DMS114 treated with DMSO at 0.1 percent for 48 hours (cell line): Measurements from ENCODE around the gene LHX3.

Experiments
- DNase-seq: peaks from one replicate; lab custom pipeline; 2025; ENCODE audit not compliant: unreplicated experiment; lab: John Stamatoyannopoulos, UW

LHX3 gene

DNA sequence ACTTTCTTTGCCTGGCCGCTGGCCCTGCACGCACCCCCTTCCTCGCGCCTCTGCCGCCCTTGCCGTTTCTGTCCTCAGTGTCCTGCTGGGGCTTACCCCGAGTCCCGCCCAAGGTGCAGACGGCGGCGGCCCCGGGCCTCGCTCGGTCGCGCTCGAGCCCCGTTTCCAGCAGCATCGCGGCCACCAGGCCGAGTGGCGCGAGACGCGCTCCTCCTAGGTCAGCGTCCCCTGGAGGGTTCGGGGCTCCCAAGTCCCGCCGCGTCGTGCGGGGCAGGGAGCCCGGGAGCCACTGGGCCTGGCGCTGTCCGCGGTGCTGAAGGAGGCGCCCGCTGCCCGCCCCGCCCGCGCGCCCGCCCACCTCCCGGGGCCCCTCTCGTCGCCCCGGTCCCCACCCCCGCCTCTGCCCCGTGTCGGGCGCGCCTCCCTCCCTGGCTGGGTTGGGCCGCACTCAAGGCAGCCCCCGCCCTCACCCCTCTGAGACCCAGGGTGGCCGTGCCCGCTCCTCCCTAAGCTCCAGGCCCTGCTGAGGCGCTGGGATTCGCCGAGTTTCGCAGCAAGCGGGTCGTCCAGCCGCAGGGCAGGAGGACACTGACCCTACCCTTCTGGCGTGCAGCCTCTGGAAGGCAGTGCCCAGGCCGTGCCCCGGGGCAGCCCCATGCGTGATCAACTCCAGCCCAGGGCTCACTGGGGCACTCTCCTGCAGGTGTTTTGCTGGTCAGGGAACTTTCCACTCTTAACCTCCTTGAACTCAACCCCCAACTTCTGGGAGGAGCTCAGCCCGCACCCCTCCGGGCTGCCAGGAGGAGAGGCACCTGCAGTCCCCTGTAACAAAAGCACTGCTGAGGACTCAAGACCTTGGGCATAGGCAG lies at the start of gene LHX3:
Gene LHX3 (minus strand): TSS at position 291 of the 869 bp plus-strand sequence. CDS start 116 bp downstream, at position 175.
- DNase-seq, result no peak

DNA sequence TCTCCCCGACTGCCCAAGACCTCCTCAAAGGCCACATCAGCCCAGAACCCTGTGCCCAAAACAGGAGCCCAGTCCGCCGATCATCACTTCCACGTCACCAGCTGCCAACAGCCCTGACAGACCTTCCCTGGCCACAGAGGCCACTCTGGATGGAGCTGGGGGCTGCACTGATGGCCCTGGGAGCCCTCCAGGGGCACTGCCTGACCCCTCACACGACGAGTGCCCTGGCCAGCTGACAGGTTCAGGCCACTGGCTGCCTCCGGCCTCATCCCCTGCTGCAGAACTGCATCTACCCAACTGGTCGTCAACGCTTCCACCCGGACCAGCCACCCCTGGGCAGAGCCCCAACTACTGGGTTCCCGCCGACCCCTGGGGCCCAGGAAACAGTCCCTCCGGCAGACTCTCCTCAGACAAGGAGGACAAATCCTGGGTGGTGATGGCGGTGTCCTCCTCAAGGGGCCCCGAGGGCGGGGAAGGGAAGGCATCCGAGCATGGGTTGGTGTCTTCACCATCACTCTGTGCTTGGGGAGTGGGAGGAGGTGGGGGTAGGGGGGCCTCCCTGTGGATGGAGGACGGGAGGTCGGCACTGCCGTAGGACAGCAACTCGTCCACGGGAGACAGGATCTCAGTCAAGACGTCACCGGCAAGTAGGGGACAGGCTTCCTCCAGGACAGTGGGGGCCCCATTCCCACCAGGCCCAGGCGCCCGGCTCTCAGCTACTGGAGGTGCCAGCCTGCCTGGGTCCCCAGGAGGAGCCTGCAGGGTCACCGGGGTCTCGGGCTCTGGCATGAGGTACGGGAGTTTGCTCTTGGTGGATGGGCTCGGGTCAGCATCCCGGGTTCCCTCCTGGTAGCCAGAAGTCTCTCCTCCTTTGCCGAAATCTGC lies 48.6 kb upstream of the LHX3 start:
- DNase-seq, result no peak

DNA sequence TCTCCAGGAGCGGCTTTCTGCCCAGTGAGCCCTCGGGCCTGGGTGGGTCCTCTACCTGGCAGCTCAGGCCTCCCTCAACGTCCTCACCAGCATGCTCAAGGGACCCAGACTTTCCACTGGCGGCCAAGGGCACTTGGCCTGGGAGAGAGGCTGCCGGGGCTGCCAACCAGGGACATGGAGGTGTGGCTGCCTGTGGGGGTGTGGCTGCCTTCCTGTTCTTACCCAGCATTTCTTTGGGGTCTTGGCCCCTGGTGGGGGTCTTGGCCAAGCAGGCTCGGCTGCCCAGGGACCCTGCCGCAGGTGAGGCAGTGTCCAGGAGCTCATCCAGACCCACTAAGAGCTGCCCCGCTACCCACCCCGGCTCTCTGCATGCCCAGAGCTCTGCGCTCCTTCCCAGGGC lies 47.9 kb upstream of the LHX3 start:
- DNase-seq, result no peak

DNA sequence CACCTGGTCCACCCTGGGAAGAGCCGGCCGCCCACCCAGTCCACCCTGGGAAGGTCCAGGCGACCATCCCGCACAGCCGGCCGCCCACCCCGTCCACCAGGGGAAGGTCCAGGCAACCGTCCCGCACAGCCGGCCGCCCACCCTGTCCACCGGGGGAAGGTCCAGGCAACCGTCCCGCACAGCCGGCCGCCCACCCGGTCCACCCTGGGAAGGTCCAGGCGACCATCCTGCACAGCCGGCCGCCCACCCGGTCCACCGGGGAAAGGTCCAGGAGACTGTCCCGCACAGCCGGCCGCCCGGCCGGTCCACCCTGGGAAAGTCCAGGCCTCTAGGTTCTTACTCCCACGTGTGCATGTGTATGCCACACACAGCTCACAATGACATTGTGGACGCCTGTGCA lies 47.4 kb upstream of the LHX3 start:
- DNase-seq, result no peak

DNA sequence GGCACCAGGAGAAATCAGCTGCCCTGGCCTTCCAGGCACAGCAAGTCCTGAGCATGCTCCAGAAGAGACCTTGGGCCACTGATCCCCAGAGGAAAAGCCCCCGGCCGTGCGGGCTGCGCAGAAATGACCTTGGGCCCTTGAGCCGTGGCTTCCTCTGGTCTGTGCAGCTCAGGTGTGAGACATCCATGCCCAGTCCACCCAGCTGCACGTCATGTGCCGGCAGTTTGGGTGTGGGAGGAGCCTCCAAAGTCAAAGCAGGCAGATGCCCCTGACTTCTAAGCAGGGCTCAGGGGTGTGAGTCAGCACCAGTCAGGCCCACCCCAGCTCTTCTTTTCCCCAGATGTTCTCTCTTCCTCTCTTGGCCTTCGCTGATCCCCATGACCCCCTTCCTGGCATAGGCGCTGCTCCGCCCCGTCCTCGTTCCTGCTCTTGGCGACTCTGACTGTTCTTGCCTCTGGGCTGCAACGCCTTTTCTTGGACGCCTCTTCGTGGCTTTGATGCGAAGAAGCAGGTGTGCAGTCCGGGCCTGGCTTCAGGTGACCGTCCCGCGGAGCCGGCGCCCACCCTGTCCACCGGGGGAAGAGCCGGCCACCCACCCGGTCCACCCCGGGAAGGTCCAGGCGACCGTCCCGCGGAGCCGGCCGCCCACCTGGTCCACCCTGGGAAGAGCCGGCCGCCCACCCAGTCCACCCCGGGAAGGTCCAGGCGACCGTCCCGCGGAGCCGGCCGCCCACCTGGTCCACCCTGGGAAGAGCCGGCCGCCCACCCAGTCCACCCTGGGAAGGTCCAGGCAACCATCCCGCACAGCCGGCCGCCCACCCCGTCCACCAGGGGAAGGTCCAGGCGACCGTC lies 46.6 kb upstream of the LHX3 start:
- no peak for DNase-seq

DNA sequence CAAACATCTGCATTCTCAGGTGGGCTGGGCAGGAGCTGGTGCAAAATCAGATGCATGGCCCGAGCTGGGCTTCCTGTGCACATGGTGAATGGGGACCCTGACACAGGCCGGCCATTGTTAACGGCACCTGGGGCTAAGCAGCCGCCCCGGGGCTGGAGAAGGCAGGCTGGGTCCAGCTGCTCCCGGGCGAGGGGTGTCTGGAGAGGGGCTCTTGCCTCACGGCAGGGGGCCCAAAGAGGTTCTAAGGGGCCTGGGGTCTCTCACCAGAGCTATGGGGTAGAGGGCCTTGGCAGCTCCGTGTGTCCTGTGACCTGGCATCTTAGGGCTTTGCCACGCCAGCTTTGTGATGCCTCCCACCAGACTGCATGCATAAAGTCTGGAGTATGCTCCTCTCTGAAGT lies 45.7 kb upstream of the LHX3 start:
- no peak for DNase-seq

DNA sequence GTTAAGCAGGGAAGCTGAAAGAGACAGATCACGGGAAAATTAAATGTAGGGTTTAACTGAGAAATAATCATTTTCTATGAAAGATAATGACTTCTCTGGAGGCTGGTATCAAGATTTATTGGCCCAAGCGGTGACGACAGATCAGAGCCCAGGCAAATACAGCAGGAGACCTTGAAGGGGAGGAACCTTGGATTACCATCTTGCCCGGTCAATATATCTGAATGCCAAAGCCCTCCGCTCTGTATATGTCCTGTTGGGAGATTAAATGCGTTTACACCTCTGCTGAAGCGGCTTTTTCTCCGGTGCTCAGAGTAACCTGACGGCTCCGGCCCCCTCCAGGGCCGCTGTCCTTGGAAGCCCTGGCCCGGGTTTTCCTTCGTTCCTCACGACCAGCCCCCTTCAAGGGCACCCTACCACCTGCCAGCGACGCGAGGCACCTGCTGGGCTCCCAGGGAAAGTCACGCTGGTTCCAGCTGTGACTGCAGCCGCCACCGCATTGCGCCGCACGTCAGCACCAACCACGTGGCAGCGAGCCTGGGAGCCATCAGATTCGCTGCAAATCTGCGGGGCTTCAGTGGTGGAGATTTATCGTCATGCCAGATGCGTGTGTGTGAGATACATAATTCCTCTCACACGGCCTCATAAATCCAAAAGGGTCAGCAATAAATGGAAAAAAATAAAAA lies 45.1 kb upstream of the LHX3 start:
- no peak for DNase-seq

DNA sequence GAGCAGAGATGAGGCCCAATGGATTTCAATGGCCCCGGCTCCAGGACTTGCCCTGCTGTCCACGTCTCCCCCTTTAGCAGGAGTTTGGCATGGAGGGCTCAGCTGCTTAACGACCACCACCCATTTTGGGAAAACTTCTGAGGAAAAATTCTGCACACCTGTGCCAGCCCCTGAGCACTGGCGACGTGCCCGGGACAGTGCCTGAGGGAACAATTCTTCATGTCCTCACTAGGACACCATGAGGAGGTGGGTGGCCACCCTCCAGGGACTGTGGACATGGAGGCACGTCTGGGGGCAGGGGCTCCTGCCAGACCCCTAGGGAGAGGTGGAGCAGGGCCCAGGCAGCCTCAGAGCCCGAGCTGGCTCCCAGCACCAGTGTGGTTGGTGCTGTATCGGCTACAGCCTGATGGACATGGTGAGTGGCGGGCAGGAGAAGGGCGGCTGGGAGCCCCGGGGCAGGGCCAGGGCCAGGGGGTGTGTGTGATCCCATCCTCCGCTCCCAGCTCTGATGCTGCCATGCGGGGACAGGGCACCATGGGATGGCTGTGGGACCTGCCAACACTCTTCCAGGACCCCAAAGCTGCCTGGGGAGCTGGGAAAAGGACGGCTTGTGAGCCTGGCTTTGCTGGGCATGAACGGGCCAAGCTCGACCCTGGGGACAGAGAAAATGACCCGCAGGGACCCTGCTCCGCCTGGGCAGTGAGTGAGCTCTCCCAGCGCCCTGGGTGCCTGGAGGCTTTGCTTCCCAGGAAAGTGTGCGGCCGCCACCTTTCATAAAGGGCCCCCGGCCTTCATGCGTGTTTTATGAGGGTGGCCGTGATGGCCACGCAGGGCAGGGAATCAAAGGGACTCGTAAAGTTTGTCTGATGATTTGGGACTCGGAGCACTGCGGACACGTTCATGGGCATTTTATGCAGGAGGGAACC lies 44.3 kb upstream of the LHX3 start:
- DNase-seq, result no peak

DNA sequence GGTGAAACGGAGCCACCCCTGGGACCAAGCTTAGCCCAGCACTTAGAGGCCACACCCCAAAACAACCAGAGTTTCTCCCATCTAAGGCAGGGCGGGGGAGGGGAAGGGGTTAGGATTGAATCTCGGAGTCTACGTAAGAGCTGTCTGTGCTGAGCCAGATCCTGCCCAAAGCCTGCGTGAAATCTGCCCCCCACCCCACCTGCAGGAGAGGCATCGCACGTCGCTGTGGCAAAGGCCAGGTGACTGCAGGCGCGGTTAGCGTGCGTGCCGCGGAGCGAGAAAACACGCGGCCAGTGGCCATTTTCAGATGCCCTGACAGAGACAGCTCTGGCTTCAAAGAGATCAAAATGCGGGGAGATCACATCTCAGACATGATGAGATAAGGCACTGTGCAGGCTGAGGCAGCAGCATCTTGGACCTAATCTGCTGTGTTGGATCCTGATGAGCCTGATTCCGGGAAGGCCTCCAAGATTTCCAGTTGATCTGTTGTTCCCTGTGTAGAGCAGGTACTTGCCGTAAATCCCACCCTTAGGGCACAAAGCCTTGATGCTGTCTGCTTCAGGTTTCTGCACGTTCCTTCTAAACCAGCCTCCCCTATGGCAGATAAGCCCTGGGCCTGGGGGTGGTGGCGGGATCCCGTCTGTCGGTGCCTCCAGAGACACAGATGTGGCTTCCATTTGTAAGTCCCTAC lies 43.2 kb upstream of the LHX3 start:
- no peak for DNase-seq

DNA sequence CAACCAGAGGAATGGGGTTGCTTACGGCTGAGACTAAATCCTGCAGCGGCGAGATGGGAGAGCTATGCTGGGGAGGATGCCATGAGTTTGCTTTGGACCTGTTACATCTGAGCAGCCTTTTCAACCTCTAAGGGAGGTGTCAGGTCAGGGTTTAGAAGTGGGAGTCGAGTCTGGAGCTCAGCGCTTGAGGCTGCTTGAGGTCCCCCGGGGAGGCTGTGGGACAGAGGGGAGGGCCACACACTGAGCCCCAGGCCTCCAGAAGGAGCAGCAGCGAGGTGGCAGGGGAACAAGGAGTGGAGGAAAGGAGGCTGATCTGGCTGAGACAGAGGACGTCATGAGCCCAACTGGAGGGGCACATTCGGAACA lies 42.6 kb upstream of the LHX3 start:
- no peak for DNase-seq

DNA sequence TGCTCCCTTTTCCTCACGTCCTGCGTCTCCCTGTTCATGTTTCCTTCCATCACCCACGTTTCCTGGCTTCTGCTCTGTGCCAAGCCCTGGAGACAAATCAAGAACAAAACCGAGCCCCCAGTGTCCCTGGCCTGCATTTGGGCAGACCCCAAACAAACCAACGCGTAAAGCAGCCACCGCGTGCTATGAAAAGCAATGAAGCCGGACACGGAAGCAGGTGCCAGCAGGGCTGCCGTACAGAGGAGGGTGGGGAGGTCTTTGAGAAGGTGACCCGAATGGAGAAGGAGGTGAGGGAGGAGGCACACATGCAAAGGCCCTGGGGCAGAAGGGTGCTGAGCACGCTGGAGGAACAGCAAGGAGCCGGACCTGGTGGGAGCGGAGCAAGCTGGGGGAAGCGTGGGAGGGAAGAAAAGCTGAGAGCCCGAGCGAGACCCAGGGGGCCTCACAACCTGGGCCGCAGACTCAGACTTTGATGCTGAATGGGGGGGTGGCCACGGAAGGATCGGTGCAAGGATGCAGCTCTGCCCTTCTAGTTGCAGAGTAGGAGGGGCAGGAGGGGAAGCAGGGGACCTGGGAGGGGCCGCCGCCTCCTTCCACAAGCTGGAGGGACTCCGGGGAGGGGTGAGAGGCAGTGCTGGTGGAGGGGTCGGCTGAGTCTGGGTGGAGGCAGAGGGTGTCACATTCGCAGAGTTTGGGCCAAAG lies 42.1 kb upstream of the LHX3 start:
- DNase-seq, result no peak

DNA sequence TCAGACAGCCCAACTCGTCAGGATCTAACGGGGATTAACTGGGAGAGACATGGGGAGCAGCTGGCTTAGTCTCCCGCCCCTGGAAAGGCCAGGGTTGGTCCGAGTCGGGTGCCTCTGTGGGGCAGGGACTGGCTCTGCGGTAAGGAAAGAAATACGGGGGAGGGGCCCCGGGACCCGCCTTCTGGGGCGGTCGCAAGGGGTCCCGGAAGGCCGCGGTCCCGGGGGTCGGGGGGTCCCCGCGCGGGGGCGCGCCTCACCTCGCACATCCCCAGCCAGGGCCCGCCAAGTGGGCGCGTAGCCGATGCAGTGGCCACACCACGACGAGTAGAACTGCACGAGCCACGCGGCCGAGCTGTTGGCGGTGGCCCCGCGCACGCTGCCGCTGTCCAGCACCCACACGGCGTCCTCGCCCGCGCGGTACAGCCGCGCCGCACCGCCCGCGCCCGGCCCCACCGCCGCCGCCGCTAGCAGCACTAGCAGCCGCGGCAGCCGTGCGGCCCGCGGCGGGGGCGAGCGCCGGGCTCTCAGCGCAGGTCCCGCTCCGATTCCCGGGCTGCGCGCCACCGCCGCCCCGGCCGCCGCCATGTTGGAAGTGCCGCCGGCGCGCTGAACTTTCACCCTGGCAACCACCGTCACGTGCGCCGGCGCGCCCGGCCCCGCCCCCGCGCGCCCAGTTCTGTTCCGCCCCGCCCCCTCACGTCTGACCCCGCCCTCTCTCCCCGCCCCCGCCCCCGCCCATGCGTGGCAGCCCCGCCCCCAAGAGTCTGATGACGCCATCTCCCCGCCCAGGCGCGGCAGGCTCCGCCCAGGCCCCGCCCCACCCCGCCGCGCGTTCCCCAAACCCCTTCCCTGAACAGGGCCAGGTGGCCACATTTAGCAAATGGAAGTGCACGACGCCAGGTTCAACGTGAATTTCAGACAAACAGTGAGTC lies 40.6 kb upstream of the LHX3 start, which contains the start of gene QSOX2:
Gene QSOX2 (minus strand): TSS at position 594 of the 932 bp plus-strand sequence. CDS start 9 bp downstream, at position 585.
- peak; percentile 50 for DNase-seq

DNA sequence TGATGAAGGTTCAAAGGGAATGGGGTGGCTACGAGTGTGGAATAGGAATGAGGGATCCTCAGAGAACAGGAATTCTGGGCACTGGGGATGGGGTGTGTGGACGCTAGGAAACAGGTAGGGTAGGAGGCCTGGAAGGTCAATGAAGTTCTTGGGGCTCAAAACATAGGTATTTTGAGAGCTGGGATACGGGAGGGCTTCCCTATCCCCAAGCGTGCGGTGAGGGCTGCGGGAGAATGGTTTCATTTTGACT lies 40.0 kb upstream of the LHX3 start:
- DNase-seq, result no peak

DNA sequence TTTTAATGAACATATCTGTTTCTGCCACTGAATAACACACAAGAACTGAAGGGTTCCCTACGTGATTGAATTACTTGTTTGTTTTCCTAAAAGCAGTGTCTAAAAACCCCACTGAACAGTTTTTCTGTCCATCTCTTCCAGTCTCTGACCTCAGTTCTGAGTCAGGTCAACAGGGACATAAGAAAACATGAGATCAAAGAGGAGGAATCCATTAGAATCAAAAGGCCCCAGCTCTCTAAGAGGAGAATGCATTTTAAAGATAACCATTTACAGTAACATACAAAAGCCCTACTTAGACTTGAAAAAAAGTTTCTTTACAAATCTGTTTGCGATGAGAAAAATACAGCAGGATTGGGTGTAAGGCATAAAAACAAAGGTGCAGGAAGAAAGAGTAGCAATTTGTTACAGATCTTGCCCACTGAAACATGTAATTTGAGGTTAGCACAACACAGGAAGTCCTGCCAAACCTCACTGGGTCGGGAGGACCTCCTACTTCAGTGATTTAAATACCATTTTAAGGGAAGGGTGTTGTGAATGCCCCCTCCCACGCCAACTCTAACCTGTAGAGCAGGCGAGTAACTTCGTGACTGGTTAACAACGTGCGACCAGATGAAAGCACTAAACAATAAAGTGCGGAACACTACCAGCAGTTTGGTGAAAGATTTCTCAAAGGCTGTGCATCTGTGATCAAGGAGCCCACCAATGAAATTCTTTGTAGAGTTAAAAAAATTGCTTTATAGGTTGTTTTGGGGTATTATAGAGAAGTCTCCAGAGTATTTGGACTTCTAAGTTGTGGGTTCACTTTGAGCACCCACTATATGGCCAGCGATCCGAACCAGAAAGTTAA lies 39.4 kb upstream of the LHX3 start:
- no peak for DNase-seq

DNA sequence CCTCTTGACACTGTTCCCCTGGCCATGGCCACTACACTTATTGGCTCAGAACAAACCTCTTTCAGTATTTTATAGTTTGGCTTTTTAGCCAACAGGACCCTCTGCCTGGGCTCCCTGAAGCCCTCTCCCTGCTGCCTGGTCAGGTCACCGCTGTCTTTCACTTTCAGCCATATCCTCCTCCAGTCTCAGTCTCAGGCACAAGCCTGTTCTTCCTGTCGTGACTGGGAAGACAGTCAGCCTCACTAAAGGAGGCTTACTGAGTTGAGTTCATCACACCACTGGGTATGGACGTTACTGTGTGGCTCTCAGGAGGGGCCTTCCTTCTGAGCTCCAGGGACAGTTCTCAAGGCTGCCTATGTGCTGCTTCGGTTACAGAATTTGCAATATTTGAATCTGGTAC lies 38.7 kb upstream of the LHX3 start:
- DNase-seq, result no peak

DNA sequence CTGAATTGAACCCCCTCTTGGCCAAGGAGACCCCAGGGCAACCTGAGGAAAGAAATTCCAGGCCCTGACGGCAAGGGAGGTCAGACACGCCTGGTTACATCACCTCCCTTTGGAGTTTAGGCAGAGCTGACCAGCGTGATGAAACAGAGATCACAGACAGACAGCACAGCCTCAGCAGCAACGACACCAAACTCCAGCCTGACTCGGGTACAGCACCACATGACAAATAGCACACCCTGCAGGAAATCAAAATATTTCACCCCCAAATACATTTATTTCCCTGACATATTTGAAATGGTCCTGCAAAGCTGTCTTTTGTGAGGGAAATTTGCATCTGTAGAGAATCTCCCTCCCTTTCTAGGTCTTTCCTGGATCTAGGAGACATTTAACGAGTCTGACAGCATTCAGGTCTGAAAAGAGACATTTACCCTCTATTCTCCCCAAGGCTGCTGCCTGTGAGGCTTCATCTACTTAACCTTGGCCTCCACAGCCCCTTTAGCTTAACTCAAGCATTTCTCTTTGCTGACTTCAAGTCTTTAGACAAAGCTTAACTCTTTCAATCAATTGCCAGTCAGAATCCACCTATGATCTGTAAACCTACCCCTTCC lies 38.1 kb upstream of the LHX3 start:
- no peak for DNase-seq
